ENCODE data around the gene GAPDHS. TPM values are rescaled to one million over a fixed set of nuclear protein-coding genes. Genes with fewer than 3 reads are reported as not detected.

Gene GAPDHS
- total and polyA plus RNA-seq, 2 of the 13 experiments (the other 11 are each of a cell fraction or from before 2014, with no cell fraction given), result not detected

GRCh38 chr19:35545001-35545854 lies 12.0 kb downstream of the GAPDHS start, which contains the start of gene TMEM147 (continued):
- TF ChIP-seq ZSCAN12 (CRISPR knock-in tag; IDR thresholded peaks at IDR 0.05) (peak; percentile 69; the same call in 1 of the 2 replicates), HNRNPH1 (optimal IDR thresholded peaks at IDR 0.05; ENCODE audit: low read depth, low read length) (no peak), ZNF468 (CRISPR knock-in tag; IDR thresholded peaks at IDR 0.05) (no peak; the same call in 1 of the 2 replicates), ZNF776 (CRISPR knock-in tag; IDR thresholded peaks at IDR 0.05) (peak; percentile 59; the same call in 1 of the 2 replicates), DNMT3B (CRISPR knock-in tag; conservative IDR thresholded peaks at IDR 0.05) (no peak), TAF1 (CRISPR knock-in tag; IDR thresholded peaks at IDR 0.05) (peak; percentile 84), ARNTL (CRISPR knock-in tag; IDR thresholded peaks at IDR 0.05) (peak; percentile 31), ZNF24 (IDR thresholded peaks at IDR 0.05) (no peak), SYNCRIP (IDR thresholded peaks at IDR 0.05; ENCODE audit: insufficient read depth, low read depth, low read length) (no peak), POLR2A (IDR thresholded peaks at IDR 0.05; ENCODE audit: insufficient read depth in 1 of 2, low read depth in 2 of 2, low read length in 2 of 2) (peak; percentile 59 to 83), ZMAT3 (CRISPR knock-in tag; conservative IDR thresholded peaks at IDR 0.05) (no peak), NFKB2 (CRISPR knock-in tag; IDR thresholded peaks at IDR 0.05; ENCODE audit: borderline replicate concordance) (peak; percentile 73; the same call in 1 of the 2 replicates), ZNF574 (CRISPR knock-in tag; IDR thresholded peaks at IDR 0.05) (peak; percentile 91)
